Measurements from ENCODE around the gene IRGC. TPM values are rescaled to one million over a fixed set of nuclear protein-coding genes. Genes with fewer than 3 reads are reported as not detected.

IRGC gene
- polyA plus RNA-seq (2013, experiment 1 of 2), result not detected
- not detected for polyA plus RNA-seq (2013, experiment 2 of 2)

DNA sequence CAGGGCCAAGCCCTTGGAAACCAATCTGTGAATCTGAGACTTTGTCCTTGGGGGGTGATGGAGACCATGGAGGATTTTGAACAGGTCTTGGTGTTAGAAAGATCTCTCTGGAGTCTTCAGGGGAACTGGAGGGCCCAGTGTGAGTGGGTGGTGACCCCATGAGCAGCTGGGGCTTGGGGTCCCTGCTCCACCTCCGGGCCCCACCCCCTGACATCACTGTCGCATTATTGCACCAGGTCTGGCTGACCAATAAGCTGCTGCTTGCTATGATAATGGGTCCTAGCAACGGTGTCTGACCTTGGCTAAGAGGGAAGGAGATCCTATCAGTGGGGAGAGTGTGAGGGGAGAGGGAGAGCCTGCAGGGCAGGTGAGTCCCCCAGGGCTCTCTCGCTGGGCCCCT lies at the start of gene IRGC:
TSS of gene IRGC (plus strand) at position 301 of the 400 bp plus-strand sequence. CDS start 2,483 bp downstream, outside the sequence.
- no peaks in the 10 kb centered on the region for H3K9me3 ChIP-seq (ENCODE audit: control insufficient read depth, low read length)
- H3K4ac ChIP-seq (ENCODE audit: low read depth in 1 of 2, low read length in 2 of 2), result no peak within 1 kb of the TSS
- H3K23ac ChIP-seq (ENCODE audit: low read length in 2 of 2), result no peak within 1 kb of the TSS
- H3K4me2 ChIP-seq (ENCODE audit: low read length, poor library complexity, severe bottlenecking), result no peak within 1 kb of the TSS
- no peak within 1 kb of the TSS for H3K27ac ChIP-seq (ENCODE audit: low read length, poor library complexity, severe bottlenecking)
- H3K27me3 ChIP-seq (ENCODE audit: control insufficient read depth in 1 of 2, insufficient read depth in 1 of 2, low read length in 2 of 2), result peaks cover 0 to 2% of the 10 kb centered on the region in 2 experiments
- no peak within 1 kb of the TSS for H3K18ac ChIP-seq (ENCODE audit: low read depth in 1 of 2, low read length in 2 of 2)
- H2BK15ac ChIP-seq (ENCODE audit: low read depth, poor library complexity, severe bottlenecking), result no peak within 1 kb of the TSS
- WGBS, result 63% methylated on average over 3 of the region's 4 CpGs
- H3K4me3 ChIP-seq (ENCODE audit: insufficient read depth in 1 of 2, low read depth in 1 of 2, low read length in 2 of 2), result no peak within 1 kb of the TSS
- no peak within 1 kb of the TSS for H2AFZ ChIP-seq (ENCODE audit: low read depth, low read length)
- no peak within 1 kb of the TSS for H4K8ac ChIP-seq (ENCODE audit: low read length)
- DNase-seq, result no peak
- peaks cover 2% of the 10 kb centered on the region for H3K4me1 ChIP-seq (ENCODE audit: control insufficient read depth, insufficient read depth, low read depth, low read length)
- H2BK12ac ChIP-seq (ENCODE audit: low read length in 2 of 2), result no peak within 1 kb of the TSS
- H4K91ac ChIP-seq (ENCODE audit: low read length), result no peak within 1 kb of the TSS
- H3K36me3 ChIP-seq (ENCODE audit: control insufficient read depth in 1 of 2, insufficient read depth in 2 of 2, low read depth in 1 of 2, low read length in 2 of 2), result peaks cover 0 to 4% of the 10 kb centered on the region in 2 experiments
- no peak within 1 kb of the TSS for H2BK120ac ChIP-seq (ENCODE audit: low read depth, low read length)
- H2AK5ac ChIP-seq (ENCODE audit: low read length, severe bottlenecking), result no peak within 1 kb of the TSS
- no peak within 1 kb of the TSS for H3K9ac ChIP-seq (ENCODE audit: low read length)
- no peak within 1 kb of the TSS for H2BK5ac ChIP-seq (ENCODE audit: low read depth, low read length, poor library complexity, severe bottlenecking)
- no peak within 1 kb of the TSS for H3K14ac ChIP-seq (ENCODE audit: low read length in 2 of 2)
- H3K79me1 ChIP-seq (replicated peaks; ENCODE audit: low read length, poor library complexity, severe bottlenecking), result no peaks in the 10 kb centered on the region

DNA sequence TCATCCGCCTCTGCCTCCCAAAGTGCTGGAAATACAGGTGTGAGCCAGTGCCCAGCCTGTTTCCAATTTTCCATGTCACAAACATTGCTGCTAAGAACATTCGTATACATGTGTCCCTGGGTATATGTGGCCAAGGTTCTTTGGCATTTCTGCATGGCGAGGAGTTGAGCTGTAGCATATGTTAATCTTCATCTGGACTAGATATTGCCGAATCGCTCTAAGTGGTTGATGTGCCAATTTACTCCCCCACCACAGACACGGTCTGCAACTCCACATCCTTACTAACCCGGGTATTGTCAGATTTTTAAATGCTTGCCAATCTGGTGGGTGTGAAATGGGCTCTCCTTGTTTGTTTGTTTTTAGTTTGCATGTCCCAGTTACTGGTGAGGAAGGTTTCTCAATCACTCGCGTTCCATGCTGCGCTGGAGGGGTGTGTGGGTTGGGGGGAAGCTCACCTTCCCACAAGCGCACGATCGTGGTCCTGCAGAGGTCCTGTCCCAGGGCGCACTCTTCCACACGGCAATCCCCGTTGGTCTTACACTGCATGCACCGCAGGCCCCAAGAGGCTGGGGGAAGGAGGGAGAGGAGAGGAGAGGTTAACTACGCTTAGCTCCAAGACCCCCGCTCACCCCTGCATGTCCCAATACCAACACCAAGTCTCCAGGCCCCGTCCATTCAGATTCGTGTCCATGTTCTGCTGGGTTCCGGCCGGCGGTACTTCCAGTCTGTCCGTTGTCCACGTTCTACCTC lies 48.6 kb upstream of the IRGC start:
- Histone ChIP-seq H3K4ac (ENCODE audit: low read depth in 1 of 2, low read length in 2 of 2) (peak overlapping the region in 1 of 2 experiments; percentile 35), H3K79me1 (replicated peaks; ENCODE audit: low read length, poor library complexity, severe bottlenecking) (peaks cover 21% of the 10 kb centered on the region), H3K4me1 (ENCODE audit: control insufficient read depth, insufficient read depth, low read depth, low read length) (peaks cover 12% of the 10 kb centered on the region), H3K18ac (ENCODE audit: low read depth in 1 of 2, low read length in 2 of 2) (peak overlapping the region in 1 of 2 experiments; percentile 37), H3K4me3 (ENCODE audit: insufficient read depth in 1 of 2, low read depth in 1 of 2, low read length in 2 of 2) (peak overlapping the region; percentile 40 to 87), H2BK15ac (ENCODE audit: low read depth, poor library complexity, severe bottlenecking) (no peak overlapping the region), H2BK12ac (ENCODE audit: low read length in 2 of 2) (no peak overlapping the region), H3K23ac (ENCODE audit: low read length in 2 of 2) (peak overlapping the region in 1 of 2 experiments; percentile 3), H3K27ac (ENCODE audit: low read length, poor library complexity, severe bottlenecking) (no peak overlapping the region), H2AK5ac (ENCODE audit: low read length, severe bottlenecking) (peak overlapping the region; percentile 27), H4K91ac (ENCODE audit: low read length) (no peak overlapping the region), H4K8ac (ENCODE audit: low read length) (peak overlapping the region; percentile 53), H2BK120ac (ENCODE audit: low read depth, low read length) (no peak overlapping the region), H3K27me3 (ENCODE audit: control insufficient read depth in 1 of 2, insufficient read depth in 1 of 2, low read length in 2 of 2) (no peaks in the 10 kb centered on the region), H2BK5ac (ENCODE audit: low read depth, low read length, poor library complexity, severe bottlenecking) (no peak overlapping the region), H3K9me3 (ENCODE audit: control insufficient read depth, low read length) (no peaks in the 10 kb centered on the region), H3K9ac (ENCODE audit: low read length) (peak overlapping the region; percentile 84), H3K14ac (ENCODE audit: low read length in 2 of 2) (no peak overlapping the region), H3K4me2 (ENCODE audit: low read length, poor library complexity, severe bottlenecking) (no peak overlapping the region), H2AFZ (ENCODE audit: low read depth, low read length) (no peak overlapping the region), H3K36me3 (ENCODE audit: control insufficient read depth in 1 of 2, insufficient read depth in 2 of 2, low read depth in 1 of 2, low read length in 2 of 2) (peaks cover 40 to 56% of the 10 kb centered on the region in 2 experiments)
- no peak for DNase-seq
- WGBS, result 63% methylated on average over 23 of the region's 26 CpGs

- Histone ChIP-seq H3K18ac (ENCODE audit: low read depth in 1 of 2, low read length in 2 of 2) (peak overlapping the region in 1 of 2 experiments; percentile 37), H3K4ac (ENCODE audit: low read depth in 1 of 2, low read length in 2 of 2) (peak overlapping the region in 1 of 2 experiments; percentile 35), H2BK120ac (ENCODE audit: low read depth, low read length) (no peak overlapping the region), H3K9me3 (ENCODE audit: control insufficient read depth, low read length) (no peaks in the 10 kb centered on the region), H3K36me3 (ENCODE audit: control insufficient read depth in 1 of 2, insufficient read depth in 2 of 2, low read depth in 1 of 2, low read length in 2 of 2) (peaks cover 35 to 49% of the 10 kb centered on the region in 2 experiments), H3K9ac (ENCODE audit: low read length) (peak overlapping the region; percentile 84), H3K4me3 (ENCODE audit: insufficient read depth in 1 of 2, low read depth in 1 of 2, low read length in 2 of 2) (peak overlapping the region; percentile 40 to 87), H3K4me1 (ENCODE audit: control insufficient read depth, insufficient read depth, low read depth, low read length) (peaks cover 12% of the 10 kb centered on the region), H3K79me1 (replicated peaks; ENCODE audit: low read length, poor library complexity, severe bottlenecking) (peaks cover 19% of the 10 kb centered on the region), H4K91ac (ENCODE audit: low read length) (peak overlapping the region; percentile 11), H2BK5ac (ENCODE audit: low read depth, low read length, poor library complexity, severe bottlenecking) (no peak overlapping the region), H3K14ac (ENCODE audit: low read length in 2 of 2) (no peak overlapping the region), H3K27me3 (ENCODE audit: control insufficient read depth in 1 of 2, insufficient read depth in 1 of 2, low read length in 2 of 2) (no peaks in the 10 kb centered on the region), H2BK15ac (ENCODE audit: low read depth, poor library complexity, severe bottlenecking) (peak overlapping the region; percentile 37), H2AK5ac (ENCODE audit: low read length, severe bottlenecking) (peak overlapping the region; percentile 27), H3K4me2 (ENCODE audit: low read length, poor library complexity, severe bottlenecking) (peak overlapping the region; percentile 78), H3K23ac (ENCODE audit: low read length in 2 of 2) (no peak overlapping the region), H4K8ac (ENCODE audit: low read length) (peak overlapping the region; percentile 53), H2BK12ac (ENCODE audit: low read length in 2 of 2) (no peak overlapping the region), H3K27ac (ENCODE audit: low read length, poor library complexity, severe bottlenecking) (no peak overlapping the region), H2AFZ (ENCODE audit: low read depth, low read length) (no peak overlapping the region)
- no peak for DNase-seq
- 5% methylated on average over 29 of the region's 29 CpGs for WGBS
These were observed 47.9 kb upstream of the IRGC start for GRCh38 chr19:43667876-43668405.

- peak overlapping the region; percentile 99 for H3K9ac ChIP-seq (ENCODE audit: low read length)
- peak overlapping the region; percentile 66 to 99 for H3K4me3 ChIP-seq (ENCODE audit: insufficient read depth in 1 of 2, low read depth in 1 of 2, low read length in 2 of 2)
- no peak overlapping the region for H4K91ac ChIP-seq (ENCODE audit: low read length)
- WGBS, result under 1% methylated on average over 41 of the region's 44 CpGs
- H2BK12ac ChIP-seq (ENCODE audit: low read length in 2 of 2), result peak overlapping the region in 1 of 2 experiments; percentile 45
- H2BK120ac ChIP-seq (ENCODE audit: low read depth, low read length), result peak overlapping the region; percentile 77
- H3K4me2 ChIP-seq (ENCODE audit: low read length, poor library complexity, severe bottlenecking), result peak overlapping the region; percentile 77
- DNase-seq, result peak; percentile 100
- H3K14ac ChIP-seq (ENCODE audit: low read length in 2 of 2), result no peak overlapping the region
- no peak overlapping the region for H2AK5ac ChIP-seq (ENCODE audit: low read length, severe bottlenecking)
- H4K8ac ChIP-seq (ENCODE audit: low read length), result peak overlapping the region; percentile 45
- H3K4ac ChIP-seq (ENCODE audit: low read depth in 1 of 2, low read length in 2 of 2), result peak overlapping the region; percentile 57 to 60
- H3K27ac ChIP-seq (ENCODE audit: low read length, poor library complexity, severe bottlenecking), result peak overlapping the region; percentile 99
- H3K4me1 ChIP-seq (ENCODE audit: control insufficient read depth, insufficient read depth, low read depth, low read length), result peaks cover 12% of the 10 kb centered on the region
- peak overlapping the region; percentile 97 for H2BK5ac ChIP-seq (ENCODE audit: low read depth, low read length, poor library complexity, severe bottlenecking)
- H3K79me1 ChIP-seq (replicated peaks; ENCODE audit: low read length, poor library complexity, severe bottlenecking), result peaks cover 15% of the 10 kb centered on the region
- H2AFZ ChIP-seq (ENCODE audit: low read depth, low read length), result no peak overlapping the region
- H3K18ac ChIP-seq (ENCODE audit: low read depth in 1 of 2, low read length in 2 of 2), result peak overlapping the region; percentile 69 to 71
- H3K9me3 ChIP-seq (ENCODE audit: control insufficient read depth, low read length), result no peaks in the 10 kb centered on the region
- H3K23ac ChIP-seq (ENCODE audit: low read length in 2 of 2), result no peak overlapping the region
- no peak overlapping the region for H2BK15ac ChIP-seq (ENCODE audit: low read depth, poor library complexity, severe bottlenecking)
- peaks cover 29 to 43% of the 10 kb centered on the region in 2 experiments for H3K36me3 ChIP-seq (ENCODE audit: control insufficient read depth in 1 of 2, insufficient read depth in 2 of 2, low read depth in 1 of 2, low read length in 2 of 2)
- no peaks in the 10 kb centered on the region for H3K27me3 ChIP-seq (ENCODE audit: control insufficient read depth in 1 of 2, insufficient read depth in 1 of 2, low read length in 2 of 2)
These were observed 47.3 kb upstream of the IRGC start for GRCh38 chr19:43668406-43669109.

All from mesenchymal stem cell (in vitro differentiated cells and primary cell).